Stimulated activated CD4-positive, alpha-beta T cell treated with anti-CD3 and anti-CD28 coated beads, Interleukin-15, amount 100 ng/mL, for 24 hours (primary cell): ENCODE data around the gene MYO6.
"Not testable (repeated sequence)": the region's sequence is repeated elsewhere in the genome, so short reads cannot be mapped to it uniquely, and the experiment has no call there.

ENCODE experiments used
- DNase-seq: peaks from one replicate; pipeline ENCODE4 v3.0.0-alpha.2; 2020

Gene MYO6

DNA sequence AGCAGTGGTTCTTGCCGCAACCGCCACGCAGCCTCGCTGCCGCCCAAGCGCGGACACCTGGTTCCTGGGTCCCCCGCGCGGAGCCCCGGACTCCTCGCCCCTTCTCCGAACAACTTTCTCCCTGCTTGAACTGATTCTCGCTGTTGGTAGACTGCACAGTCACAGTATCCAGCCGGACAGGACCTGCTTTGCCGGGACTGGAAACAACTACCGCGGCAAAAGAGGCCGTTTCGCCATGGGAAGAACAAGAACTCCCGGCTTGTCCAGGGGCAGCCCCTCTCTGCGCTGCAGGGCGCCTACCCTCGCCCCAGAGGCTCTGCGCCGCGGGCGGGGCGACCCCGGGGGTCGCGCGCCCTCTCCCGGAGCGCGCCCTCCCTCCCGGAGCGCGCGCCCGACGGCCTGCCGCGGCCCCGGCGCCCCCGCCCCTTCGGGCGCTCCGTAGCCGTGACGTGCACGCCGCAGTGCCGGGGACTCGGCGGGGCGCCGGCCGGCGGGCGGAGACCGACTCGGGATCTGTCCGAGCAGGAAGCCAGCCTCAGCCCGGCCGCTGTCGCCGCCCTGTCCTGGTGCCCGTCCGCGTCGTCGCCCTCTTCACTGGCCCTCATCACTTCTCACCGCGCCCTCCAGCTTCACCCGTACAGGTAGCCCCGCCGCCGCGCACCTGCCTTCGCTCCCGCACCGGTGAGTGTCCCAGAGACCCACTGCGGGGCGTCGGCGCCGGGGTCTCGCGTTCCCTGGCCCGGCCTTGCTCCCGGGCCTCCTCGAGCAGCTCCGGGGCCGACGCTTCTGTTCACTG is at the start of gene MYO6:
MYO6 (plus strand) TSS at position 497 of the 796 bp plus-strand sequence. CDS start 68,309 bp downstream, outside the sequence.
- peak; percentile 59 for DNase-seq

DNA sequence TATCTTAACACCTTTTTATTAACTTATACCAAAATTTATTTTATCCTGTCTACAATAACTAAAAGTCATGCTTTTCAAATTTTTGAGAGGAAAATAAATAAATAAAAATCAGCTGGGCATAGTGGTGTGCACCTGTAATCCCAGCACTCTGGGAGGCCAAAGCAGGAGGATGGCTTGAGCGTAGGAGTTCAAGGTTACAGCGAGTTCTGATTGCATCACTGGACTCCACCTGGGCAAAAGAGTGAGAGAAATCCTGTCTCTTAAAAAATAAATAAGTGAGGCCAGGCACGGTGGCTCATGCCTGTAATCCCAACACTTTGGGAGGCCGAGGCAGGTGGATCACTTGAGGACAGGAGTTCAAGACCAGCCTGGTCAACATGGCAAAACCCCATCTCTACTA is 40.7 kb upstream of the MYO6 start:
- DNase-seq, result not testable (repeated sequence)

DNA sequence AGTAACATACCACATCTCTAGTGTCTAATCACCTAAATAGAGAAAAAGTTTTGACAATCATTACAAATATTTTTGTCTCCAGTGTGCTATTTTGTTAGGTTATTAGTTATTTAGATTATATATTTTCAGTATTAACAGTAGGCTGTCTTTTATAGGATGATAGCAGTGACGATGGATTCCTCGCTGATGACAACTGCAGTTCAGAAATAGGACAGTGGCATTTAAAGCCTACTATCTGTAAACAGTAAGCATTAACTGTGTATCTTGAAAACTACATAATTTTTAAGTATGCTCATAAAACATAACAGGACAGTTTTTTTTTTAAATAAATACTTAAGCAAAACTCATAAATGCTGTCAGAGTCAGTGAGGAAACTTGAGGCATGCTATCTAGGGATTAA is 37.9 kb upstream of the MYO6 start:
- no peak for DNase-seq

DNA sequence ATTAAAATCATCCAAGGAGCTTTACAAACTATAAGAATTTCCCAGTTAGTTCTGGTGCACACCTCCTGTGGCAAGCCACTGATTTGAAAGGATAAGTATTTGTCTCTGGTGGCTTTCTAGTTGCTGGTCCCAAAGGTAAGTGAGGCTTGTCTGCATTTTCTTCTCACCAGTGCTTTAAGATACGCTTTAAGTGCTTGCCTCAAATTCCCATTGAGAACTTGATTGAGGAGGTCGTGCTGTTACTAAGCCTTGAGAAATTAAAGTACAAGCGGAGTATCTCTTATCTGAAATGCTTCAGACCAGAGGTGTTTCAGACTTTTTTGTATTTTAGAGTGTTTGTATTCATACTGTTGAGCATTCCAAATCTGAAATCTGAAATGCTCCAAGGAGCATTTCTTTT is 29.9 kb upstream of the MYO6 start:
- no peak for DNase-seq

DNA sequence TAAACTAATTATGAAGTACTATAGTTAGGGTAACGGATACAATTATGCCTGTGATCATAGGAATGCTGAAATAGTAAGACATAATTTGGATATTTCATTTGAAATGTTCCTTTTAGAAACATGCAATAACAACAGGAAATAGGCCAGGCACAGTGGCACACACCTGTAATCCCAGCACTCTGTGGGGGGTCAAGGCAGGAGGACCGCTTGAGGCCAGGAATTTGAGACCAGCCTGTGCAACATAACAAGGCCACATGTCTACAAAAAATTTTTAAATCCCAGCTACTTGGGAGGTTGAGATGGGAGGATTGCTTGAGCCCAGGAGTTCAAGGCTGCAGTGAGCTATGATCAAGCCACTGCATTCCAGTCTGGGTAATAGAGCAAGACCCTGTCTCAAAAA is 25.7 kb upstream of the MYO6 start:
- DNase-seq, result no peak

DNA sequence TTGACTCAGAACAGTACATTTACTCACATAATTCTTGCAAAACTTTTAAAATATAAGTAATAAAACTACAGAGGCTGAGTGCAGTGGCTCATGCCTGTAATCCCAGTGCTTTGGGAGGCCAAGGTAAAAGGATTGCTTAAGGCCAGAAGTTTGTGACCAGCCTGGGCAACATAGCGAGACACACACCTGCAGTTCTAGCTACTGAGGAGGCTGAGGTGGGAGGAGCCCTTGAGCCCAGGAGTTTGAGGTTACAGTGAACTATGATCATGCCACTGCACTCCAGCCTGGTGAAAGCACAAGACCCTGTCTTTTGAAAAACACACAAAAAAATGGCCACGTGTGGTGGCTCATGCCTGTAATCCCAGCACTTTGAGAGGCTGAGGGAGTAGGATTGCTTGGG is 21.8 kb upstream of the MYO6 start:
- no peak for DNase-seq

DNA sequence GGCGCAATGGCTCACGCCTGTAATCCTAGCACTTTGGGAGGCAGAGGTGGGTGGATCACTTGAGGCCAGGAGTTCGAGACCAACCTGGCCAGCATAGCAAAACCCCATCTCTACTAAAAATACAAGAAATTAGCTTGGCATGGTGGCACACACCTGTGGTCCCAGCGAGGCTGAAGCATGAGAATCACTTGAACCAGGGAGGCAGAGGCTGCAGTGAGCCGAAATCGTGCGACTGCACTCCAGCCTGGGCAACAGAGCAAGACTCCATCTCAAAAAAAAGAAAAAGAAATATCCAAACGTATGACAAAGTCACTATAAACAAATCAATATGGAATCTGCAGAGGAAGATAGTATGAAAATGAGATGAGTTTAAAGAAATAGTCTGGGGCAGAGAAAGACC is 18.0 kb upstream of the MYO6 start:
- DNase-seq, result not testable (repeated sequence)

DNA sequence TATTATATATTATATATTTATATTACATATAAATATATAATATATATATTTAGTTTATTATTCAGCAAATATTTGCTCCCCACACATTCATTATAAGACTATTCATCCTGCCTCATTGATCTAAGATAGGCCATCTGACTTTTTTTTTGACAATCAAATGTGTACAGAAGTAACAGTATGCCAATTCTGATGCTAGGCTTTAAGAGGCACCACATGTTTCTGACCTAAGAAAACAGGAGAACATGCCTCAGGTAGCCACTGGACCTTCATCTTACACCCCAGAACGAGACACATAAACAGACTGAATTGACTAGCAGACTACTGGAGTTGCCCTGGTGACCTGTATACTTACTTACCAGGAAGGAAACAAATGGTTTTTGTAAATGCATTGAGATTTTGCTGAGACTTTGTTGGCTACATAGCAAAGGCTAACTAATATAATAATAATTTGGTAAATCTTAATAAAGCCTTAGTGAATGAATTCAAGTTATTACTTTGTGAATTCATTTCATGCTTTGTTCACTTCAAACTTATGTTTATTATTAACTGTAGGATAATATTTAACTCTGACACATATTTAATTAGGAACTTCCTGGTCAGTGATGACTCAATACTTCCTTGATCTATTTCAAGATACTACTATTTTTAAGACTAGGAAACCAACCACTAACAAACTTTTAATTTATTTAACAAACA is 13.4 kb upstream of the MYO6 start:
- no peak for DNase-seq

DNA sequence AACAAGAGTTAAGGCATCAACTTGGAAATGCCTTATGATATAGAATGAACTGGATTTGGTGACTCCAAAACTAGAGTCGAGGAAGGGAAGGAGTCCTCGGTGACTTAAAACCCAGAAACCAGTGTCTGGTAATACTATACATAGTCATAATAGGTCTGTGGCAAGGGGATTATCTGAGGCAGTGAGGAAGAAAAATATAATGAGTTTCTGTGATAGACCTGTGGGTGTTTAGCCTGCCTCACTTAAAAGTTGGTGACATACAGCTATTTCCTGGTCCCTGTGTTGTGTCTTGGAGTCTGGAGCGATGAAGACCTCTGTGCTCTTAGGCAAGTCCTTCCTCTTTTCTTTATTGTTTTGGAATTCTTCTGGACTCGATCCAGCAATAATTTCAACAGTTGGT is 5.1 kb upstream of the MYO6 start:
- no peak for DNase-seq

DNA sequence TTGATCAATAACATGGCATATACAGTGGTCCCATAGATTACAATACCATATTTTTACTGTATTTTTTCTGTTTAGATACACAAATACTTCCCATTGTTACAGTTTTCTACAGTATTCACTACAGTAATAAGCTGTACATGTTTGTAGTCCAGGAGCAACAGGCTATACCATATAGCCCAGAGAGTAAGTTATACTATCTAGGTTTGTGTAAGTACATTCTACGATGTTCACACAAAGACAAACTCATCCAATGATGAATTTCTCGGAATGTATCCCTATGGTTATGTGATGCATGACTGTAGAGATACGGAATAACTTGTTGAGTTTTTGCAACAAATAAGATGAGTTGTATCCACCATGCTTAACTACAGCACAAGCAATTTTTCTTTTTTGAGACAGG is 3.6 kb upstream of the MYO6 start:
- no peak for DNase-seq

DNA sequence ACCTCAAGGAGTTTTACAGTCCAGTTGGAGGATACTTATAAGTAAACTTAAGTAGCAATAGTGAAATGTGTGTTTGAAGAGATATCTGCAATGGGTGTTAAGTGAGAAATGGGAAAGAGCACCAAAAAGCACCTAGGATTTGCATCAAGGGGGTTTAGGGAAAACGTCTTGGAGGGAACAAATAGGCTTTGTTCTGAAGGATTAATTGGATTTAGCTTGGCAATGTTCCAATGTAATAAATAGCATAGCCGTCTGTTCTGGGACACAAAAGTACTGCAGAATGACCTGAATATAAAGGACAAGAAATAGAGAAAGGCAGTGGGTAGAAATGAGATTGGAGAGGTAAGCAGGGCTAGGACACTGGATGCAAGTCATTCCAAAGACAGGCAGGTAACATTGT is 2.8 kb upstream of the MYO6 start:
- DNase-seq, result no peak

DNA sequence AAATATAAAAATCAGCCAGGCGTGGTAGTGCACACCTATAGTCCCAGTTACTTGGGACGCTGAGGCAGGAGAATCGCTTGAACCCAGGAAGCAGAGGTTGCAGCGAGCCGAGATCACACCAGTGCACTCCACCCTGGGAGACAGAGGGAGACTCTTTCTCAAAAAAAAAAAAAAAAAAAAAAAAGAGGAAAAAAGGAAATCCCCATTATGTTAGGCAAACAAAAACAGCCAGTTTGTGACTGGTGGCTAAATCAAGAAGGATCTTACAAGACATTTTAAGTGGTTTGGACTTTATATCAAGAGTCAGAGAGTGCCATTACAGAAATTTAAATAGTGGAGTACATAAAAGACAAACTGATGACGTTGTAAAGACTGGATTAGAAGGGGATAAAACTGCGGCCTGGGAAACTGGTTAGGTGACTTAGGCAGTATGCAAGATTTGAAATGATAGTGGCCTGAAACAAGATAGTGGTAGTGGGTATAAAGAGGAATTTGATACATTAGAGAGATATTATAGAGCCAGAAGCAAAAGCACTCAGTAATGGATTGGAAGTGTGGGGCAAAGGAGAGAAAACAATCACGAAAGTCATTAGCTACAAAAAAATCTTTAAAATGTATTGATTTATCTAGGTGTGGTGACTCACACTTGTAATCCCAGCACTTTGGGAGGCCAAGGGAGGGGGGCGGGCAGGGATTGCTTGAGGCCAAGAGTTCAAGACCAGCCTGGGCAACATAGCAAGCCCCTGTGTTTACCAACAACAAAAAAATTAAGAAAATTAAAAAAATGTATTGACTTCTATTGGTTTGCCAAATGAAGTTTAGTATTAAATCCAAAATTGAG is 1.7 kb upstream of the MYO6 start:
- DNase-seq, result no peak

DNA sequence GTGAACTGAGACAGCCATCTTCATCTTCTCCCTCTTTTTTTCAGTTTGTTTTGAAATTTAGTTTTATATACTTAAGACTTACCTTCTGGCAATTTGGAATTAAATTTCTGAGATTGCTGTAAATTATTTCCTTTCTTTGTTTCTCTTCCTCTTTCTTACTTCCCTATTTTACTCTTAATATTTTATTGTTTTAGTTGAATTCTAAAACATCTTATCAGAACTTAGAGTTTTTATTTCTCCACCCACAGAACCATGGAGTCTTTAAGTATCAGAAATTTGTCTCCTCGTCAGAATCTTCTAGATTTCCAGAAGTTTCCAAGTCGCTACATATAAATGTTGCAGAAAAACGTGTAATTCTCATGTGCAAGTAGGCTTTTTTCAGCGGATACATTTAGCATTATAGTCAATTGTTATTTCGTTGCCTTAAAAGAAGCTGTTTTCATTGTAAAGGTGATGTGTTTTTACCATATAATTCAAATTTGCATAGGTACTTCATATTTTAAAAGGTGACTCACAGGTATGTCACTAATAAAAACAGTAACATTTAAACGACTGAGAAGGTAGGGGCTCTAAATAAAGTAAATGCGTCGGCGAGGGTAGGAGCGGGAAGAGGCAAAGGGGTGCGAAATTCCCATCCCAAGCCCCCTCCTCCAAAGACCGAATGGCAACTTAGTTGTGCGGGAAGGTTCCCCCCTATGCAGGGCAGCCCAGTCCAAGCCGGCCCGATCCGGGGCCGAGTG is 866 bp upstream of the MYO6 start:
- no peak for DNase-seq

DNA sequence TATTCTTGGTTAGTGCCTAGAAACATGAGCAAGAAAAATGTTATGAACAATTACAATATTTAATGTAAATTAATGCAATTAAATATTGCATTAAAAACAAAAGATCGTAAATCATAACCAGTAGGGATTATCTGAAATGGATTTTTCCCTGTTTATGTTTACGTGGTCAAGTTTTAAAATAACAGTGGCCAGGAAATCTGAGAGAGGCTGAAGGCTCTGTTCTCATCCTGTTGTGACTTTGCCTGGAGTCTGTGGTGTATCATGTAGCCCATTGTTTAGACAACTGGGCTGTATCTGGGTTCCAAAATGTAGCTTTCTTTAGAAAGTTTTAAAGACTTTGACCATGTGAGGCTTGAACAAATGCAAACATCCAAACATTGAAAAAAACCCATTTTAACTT is 2.4 kb downstream of the MYO6 start:
- DNase-seq, result no peak

DNA sequence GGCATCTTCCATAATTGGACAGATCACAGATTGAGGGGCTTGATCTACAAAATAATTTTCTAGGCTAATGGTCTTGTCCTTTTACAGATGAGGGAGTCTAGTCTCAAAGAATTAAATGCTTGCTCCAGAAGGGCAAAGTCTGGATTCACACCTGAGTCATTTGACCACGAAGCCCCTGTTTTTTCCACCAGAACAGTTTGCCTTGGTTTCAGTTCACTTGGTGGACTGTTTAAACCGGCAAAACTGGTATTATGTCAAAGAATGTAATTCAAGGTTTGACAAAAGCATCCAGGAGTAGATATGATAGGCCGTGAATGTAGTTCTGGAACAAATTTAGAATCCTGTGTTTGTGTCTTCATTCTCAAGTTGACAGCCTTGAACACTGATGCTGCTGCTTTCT is 3.3 kb downstream of the MYO6 start:
- DNase-seq, result no peak

DNA sequence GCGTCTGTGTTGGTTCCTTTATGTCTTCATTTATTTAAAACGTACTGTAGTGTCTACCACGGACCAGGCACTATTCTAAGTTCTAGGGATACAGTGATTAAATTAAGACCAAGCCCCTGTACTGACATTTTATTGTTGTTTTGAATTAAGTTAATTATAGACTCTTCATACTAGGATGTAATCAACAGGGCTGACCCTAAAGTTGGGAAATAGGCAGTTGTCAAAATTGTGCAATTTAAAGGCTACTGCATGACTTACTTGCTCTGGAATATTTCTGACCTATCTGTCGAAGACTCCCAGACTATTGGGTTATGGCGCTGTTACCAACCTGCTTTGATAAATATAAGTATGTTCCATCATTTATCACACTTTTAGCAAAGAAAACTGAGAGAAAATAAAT is 6.7 kb downstream of the MYO6 start:
- DNase-seq, result no peak

DNA sequence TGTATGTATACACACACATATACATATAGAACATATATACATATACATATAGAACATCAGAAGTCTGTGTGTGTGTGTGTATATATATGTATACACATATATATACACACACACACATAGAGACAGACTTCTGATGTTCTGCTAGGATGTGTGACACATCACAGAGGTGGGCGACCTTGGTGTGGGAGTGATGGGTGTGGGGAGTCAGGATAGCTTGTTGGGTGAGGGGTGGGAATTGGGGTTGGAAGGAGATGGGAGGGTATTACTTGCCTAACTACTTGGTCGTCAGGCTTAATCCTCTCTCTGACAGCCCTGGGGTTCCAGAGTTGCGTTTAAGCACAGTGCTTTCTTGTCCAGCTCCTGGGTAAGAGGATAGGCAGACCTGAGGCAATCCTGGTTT is 8.3 kb downstream of the MYO6 start:
- DNase-seq, result no peak

DNA sequence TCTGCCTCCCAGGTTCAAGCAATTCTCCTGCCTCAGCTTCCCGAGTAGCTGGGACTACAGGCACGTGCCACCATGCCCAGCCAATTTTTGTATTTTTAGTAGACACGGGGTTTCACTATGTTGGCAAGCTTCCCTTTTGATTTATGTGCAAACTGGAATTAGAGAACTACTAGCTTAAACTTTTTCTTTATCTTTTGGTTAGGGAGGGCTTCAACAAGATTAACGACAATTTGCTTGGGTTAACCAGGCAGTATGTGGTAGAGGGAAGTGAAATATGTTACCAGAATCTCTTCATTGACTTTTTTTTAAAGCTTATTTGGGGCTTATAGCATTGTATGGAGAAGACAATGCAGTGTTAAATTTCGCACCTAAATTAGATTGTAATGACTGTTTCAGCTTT is 9.0 kb downstream of the MYO6 start:
- DNase-seq, result no peak

DNA sequence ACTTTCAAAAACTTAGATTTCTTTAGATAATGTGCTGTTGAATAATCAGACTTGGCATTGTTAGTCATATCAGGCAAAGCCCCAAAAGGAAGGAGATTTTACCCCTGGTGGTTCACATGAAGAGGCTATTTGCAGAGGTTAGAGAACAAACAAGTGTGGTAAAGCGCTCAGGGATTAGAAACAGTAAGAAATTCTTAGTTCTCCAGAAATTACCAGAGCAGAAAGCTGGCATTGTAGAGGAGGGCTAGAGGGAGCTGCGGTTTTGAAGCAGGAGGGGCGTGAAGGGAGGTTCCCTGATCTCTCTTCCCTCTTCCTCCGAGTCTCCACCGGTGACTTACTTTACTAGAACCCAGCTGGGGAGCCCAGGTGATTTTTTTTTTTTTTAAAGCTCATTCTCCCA is 10.2 kb downstream of the MYO6 start:
- no peak for DNase-seq

DNA sequence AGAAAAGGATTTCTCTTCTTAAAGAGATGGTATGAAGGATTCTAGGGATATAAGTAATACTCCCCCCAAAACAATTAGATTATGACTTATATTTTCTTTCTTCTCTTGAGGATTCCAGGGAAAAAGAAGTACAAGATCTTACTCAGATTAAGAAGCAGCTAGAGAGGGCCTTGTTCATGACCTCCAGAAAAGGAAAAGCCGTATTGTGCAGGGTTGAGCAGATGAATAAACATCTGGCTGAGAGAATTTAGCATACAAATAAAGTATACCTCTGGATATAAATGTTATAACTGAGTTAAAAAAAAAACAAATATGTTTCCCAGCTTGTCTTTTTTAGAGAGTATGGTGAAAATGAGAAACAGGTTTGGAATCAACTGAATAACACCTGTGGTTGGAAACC is 11.3 kb downstream of the MYO6 start:
- no peak for DNase-seq

DNA sequence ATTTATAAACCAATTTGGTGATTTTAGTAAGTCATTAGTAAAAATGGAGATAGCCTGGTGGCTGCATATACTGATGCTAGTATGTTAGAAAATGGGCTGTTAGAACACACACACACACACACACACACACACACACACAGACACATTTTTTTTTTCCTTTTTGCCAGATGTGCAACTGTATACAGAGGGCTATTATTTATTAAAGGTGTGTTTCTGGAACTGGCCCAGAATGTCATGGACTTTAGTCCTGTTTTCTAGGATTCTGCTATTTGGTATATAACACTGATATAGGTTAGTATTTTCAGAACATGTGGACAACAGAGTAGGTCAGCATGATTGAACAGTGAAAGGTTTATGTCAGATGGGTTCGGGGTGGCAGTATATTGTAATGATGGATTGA is 12.4 kb downstream of the MYO6 start:
- no peak for DNase-seq

DNA sequence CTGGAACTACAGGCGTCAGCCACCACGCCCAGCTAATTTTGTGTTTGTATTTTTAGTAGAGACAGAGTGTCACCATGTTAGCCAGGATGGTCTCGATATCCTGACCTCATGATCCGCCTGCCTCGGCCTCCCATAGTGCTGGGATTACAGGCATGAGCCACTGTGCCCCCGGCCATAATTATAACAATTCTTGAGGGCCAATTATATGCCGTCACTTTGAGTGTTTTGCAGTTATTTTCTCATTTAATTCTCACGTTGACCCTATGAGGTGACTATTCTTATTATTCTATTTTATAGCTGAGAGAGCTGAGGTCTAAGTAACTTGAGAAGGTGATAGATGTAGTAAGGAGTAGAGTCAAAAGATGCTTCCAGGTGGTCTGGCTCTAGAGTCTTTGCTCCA is 13.0 kb downstream of the MYO6 start:
- no peak for DNase-seq

DNA sequence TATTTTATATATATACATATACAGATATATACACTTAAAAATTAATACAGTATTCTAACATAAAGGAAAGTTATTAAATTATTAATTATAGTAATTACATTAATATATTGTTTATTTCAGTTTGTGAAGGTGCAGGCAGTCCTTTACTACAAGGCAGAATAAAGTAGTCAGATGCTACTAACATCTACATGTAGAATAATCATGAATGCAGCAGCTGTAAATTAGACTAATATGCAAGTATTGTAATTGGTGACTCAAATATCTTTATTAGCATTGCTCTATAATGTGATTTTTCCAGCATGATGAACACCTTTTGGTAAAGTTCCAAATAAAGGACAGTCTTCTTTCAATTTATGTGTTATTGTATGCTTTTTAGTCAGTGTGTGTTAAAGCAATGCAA is 17.3 kb downstream of the MYO6 start:
- DNase-seq, result no peak
